Caco-2 (cell line): ENCODE measurements around the gene AK5. TPM values are rescaled to one million over a fixed set of nuclear protein-coding genes. Genes with fewer than 3 reads are reported as not detected.

Experiments
- BruUV-seq: library from RNA; stranded (reverse); fragments of 400-500 nt; replicated peaks from 2 replicates; lab custom pipeline; 2021; lab: Mats Ljungman, UMichigan
- CTCF ChIA-PET: fragments of 300-600 bp; sonication (Branson Sonifier 250); formaldehyde crosslinking; loops from one replicate; lab custom pipeline; 2022; ENCODE audit warnings: antibody characterized with exemption; lab: Charles Lee
- POLR2A ChIA-PET: fragments of 300-600 bp; sonication (Branson Sonifier 250); formaldehyde crosslinking; loops from one replicate; lab custom pipeline; 2022; ENCODE audit warnings: antibody characterized with exemption; lab: Charles Lee
- DNase-seq, 2 experiments: peaks; one replicate each; pipeline versions ENCODE4 v3.0.0 to v3.0.0-alpha.2; 2020 to 2022
- H3K27me3 ChIP-seq: replicated peaks from 2 replicates; pipeline ENCODE4 v1.6.0; 2011; ENCODE audit warnings: low read length; ENCODE audit not compliant: control insufficient read depth, insufficient read depth
- H3K36me3 ChIP-seq: 2 replicates; pipeline ENCODE4 v1.5.1; 2011; ENCODE audit warnings: low read length; ENCODE audit not compliant: control insufficient read depth, insufficient read depth
- H3K4me1 ChIP-seq: fragments of 250-450 bp; sonication (Bioruptor Pico); 2 replicates; pipeline ENCODE4 v1.5.1; 2020; ENCODE audit warnings: mild to moderate bottlenecking
- H3K4me3 ChIP-seq: 2 replicates; pipeline ENCODE4 v1.5.1; 2011; ENCODE audit warnings: low read depth, mild to moderate bottlenecking, control low read depth, low read length
- H3K9me3 ChIP-seq: fragments of 250-450 bp; sonication (Bioruptor Pico); 2 replicates; pipeline ENCODE4 v1.5.1; 2020; ENCODE audit warnings: mild to moderate bottlenecking, moderate library complexity
- H3K27ac Mint-ChIP-seq: one replicate; pipeline ENCODE4 v1.8.0; 2022; ENCODE audit warnings: mixed read lengths; ENCODE audit not compliant: unreplicated experiment
- H3K27me3 Mint-ChIP-seq: one replicate; pipeline ENCODE4 v1.8.0; 2022; ENCODE audit warnings: mixed read lengths; ENCODE audit not compliant: insufficient read depth, unreplicated experiment
- H3K36me3 Mint-ChIP-seq: one replicate; pipeline ENCODE4 v1.8.0; 2022; ENCODE audit warnings: mild to moderate bottlenecking, mixed read lengths; ENCODE audit not compliant: insufficient read depth, unreplicated experiment
- H3K4me1 Mint-ChIP-seq: one replicate; pipeline ENCODE4 v1.8.0; 2022; ENCODE audit warnings: low read depth, mixed read lengths; ENCODE audit not compliant: unreplicated experiment
- H3K4me3 Mint-ChIP-seq: one replicate; pipeline ENCODE4 v1.8.0; 2022; ENCODE audit warnings: mild to moderate bottlenecking, moderate library complexity, mixed read lengths; ENCODE audit not compliant: unreplicated experiment
- H3K9me3 Mint-ChIP-seq: one replicate; pipeline ENCODE4 v1.8.0; 2022; ENCODE audit warnings: mixed read lengths; ENCODE audit not compliant: unreplicated experiment
- CTCF ChIP-seq, 2 experiments: fragments of 200-600 bp in 1 of 2; IDR thresholded peaks; 1 replicate in 1 of 2; 2 replicates in 1 of 2; pipeline versions ENCODE4 v1.5.1 to v1.8.0; 2011 to 2022; ENCODE audit warnings: antibody characterized with exemption in 1 of 2, control low read depth in 1 of 2, inconsistent platforms in 1 of 2, low read depth in 1 of 2, low read length in 1 of 2, mild to moderate bottlenecking in 1 of 2, moderate library complexity in 1 of 2; ENCODE audit not compliant: insufficient read depth in 1 of 2, severe bottlenecking in 1 of 2, unreplicated experiment in 1 of 2
- intact Hi-C: fragments of 100-400 bp; cut with micrococcal nuclease; formaldehyde crosslinking; loops from one replicate; pipeline ENCODE4 v1.10.0; 2022; ENCODE audit not compliant: unreplicated experiment
- total RNA-seq: library from RNA; stranded (reverse); gene quantifications from 2 replicates; pipeline ENCODE4 v1.2.3, GENCODE V29; 2022

AK5 gene
- total RNA-seq, 1 experiment from 2014 or later = not detected

- H3K36me3 Mint-ChIP-seq = no peaks in the 10 kb centered on the region
- no TSS peak for BruUV-seq
- H3K27me3 ChIP-seq = no peaks in the 10 kb centered on the region
- no peaks in the 10 kb centered on the region for H3K36me3 ChIP-seq
- no peaks in the 10 kb centered on the region for H3K9me3 ChIP-seq
- peaks cover 6% of the 10 kb centered on the region for H3K4me1 Mint-ChIP-seq
- no peak for TF ChIP-seq CTCF (IDR thresholded peaks at IDR 0.05; ENCODE audit: insufficient read depth in 1 of 2, low read depth in 1 of 2, low read length in 1 of 2, severe bottlenecking in 1 of 2, unreplicated experiment in 1 of 2)
- intact Hi-C loops = no loop called here
- no peak for DNase-seq
- no peaks in the 10 kb centered on the region for H3K9me3 Mint-ChIP-seq
- H3K4me3 Mint-ChIP-seq = no peak overlapping the region
- no peaks in the 10 kb centered on the region for H3K4me1 ChIP-seq
- H3K27me3 Mint-ChIP-seq = no peaks in the 10 kb centered on the region
- CTCF ChIA-PET = interaction anchor here (0.6 kb wide), 1 partner anchor 121 kb away, joined by 8 read pairs; no protein-coding TSS in a partner anchor
- POLR2A ChIA-PET = no interaction called here
- no peak overlapping the region for H3K27ac Mint-ChIP-seq
- H3K4me3 ChIP-seq = no peak overlapping the region
Measured at GRCh38 chr1:77412069-77412819, 130.4 kb downstream of the AK5 start.

GRCh38 chr1:77412820-77413530, 131.2 kb downstream of the AK5 start:
- Histone ChIP-seq H3K4me1 (no peaks in the 10 kb centered on the region), H3K9me3 (no peaks in the 10 kb centered on the region), H3K27me3 (no peaks in the 10 kb centered on the region), H3K36me3 (no peaks in the 10 kb centered on the region), H3K4me3 (no peak overlapping the region)
- intact Hi-C loops = no loop called here
- no peaks in the 10 kb centered on the region for H3K9me3 Mint-ChIP-seq
- no peaks in the 10 kb centered on the region for H3K36me3 Mint-ChIP-seq
- CTCF ChIA-PET = interaction anchor here (0.6 kb wide), 1 partner anchor 120 kb away, joined by 8 read pairs; no protein-coding TSS in a partner anchor
- no peak overlapping the region for H3K4me3 Mint-ChIP-seq
- H3K27ac Mint-ChIP-seq = no peak overlapping the region
- BruUV-seq = no TSS peak
- POLR2A ChIA-PET = no interaction called here
- no peak for DNase-seq
- no peak for TF ChIP-seq CTCF (IDR thresholded peaks at IDR 0.05; ENCODE audit: insufficient read depth in 1 of 2, low read depth in 1 of 2, low read length in 1 of 2, severe bottlenecking in 1 of 2, unreplicated experiment in 1 of 2)
- H3K27me3 Mint-ChIP-seq = no peaks in the 10 kb centered on the region
- H3K4me1 Mint-ChIP-seq = peaks cover 6% of the 10 kb centered on the region

- Mint-ChIP-seq H3K4me3 (no peak overlapping the region), H3K36me3 (no peaks in the 10 kb centered on the region), H3K9me3 (no peaks in the 10 kb centered on the region), H3K27ac (no peak overlapping the region), H3K4me1 (peaks cover 6% of the 10 kb centered on the region), H3K27me3 (no peaks in the 10 kb centered on the region)
- no peak for TF ChIP-seq CTCF (IDR thresholded peaks at IDR 0.05; ENCODE audit: insufficient read depth in 1 of 2, low read depth in 1 of 2, low read length in 1 of 2, severe bottlenecking in 1 of 2, unreplicated experiment in 1 of 2)
- Histone ChIP-seq H3K27me3 (no peaks in the 10 kb centered on the region), H3K9me3 (no peaks in the 10 kb centered on the region), H3K36me3 (no peaks in the 10 kb centered on the region), H3K4me1 (no peaks in the 10 kb centered on the region), H3K4me3 (no peak overlapping the region)
- ChIA-PET CTCF (no interaction called here), POLR2A (no interaction called here)
- intact Hi-C loops = no loop called here
- no TSS peak for BruUV-seq
- no peak for DNase-seq
Measured at GRCh38 chr1:77413541-77414335, 131.9 kb downstream of the AK5 start.
